Progenitor cell of endocrine pancreas (in vitro differentiated cells): ENCODE measurements around the gene NACC2. TPM values are rescaled to one million over a fixed set of nuclear protein-coding genes. Genes with fewer than 3 reads are reported as not detected.

ENCODE experiments used
- DNase-seq: peaks from one replicate; pipeline ENCODE4 v3.0.0; 2021; ENCODE audit warnings: low spot score; ENCODE audit not compliant: unreplicated experiment
- H3K27ac Mint-ChIP-seq: 2 replicates; pipeline ENCODE4 v1.8.0; 2021; ENCODE audit warnings: mild to moderate bottlenecking, moderate library complexity, mixed read lengths
- H3K27me3 Mint-ChIP-seq: 2 replicates; pipeline ENCODE4 v1.8.0; 2021; ENCODE audit warnings: mixed read lengths
- H3K36me3 Mint-ChIP-seq: 2 replicates; pipeline ENCODE4 v1.8.0; 2022; ENCODE audit warnings: mixed read lengths; ENCODE audit not compliant: insufficient read depth
- H3K4me1 Mint-ChIP-seq: 2 replicates; pipeline ENCODE4 v1.8.0; 2021; ENCODE audit warnings: low read depth, mixed read lengths
- H3K4me3 Mint-ChIP-seq: 2 replicates; pipeline ENCODE4 v1.8.0; 2021; ENCODE audit warnings: low read depth, mild to moderate bottlenecking, moderate library complexity, mixed read lengths
- H3K9me3 Mint-ChIP-seq: 2 replicates; pipeline ENCODE4 v1.8.0; 2021; ENCODE audit warnings: low read depth, mixed read lengths
- CTCF ChIP-seq: fragments of 200-600 bp; sonication (generic); IDR thresholded peaks from one replicate; pipeline ENCODE4 v1.5.0; 2021; ENCODE audit warnings: antibody characterized with exemption, mild to moderate bottlenecking; ENCODE audit not compliant: unreplicated experiment
- total RNA-seq: library from RNA; stranded (reverse); gene quantifications from 2 replicates; pipeline ENCODE4 v1.2.1, GENCODE V29; 2021

NACC2 gene
- total RNA-seq, 1 donor from 2014 or later, result 11.6 TPM

- Mint-ChIP-seq H3K27me3 (no peaks in the 10 kb centered on the region), H3K4me1 (peaks cover 14% of the 10 kb centered on the region), H3K36me3 (no peaks in the 10 kb centered on the region), H3K9me3 (no peaks in the 10 kb centered on the region), H3K4me3 (no peak overlapping the region), H3K27ac (no peak overlapping the region)
- TF ChIP-seq CTCF, result no peak
- no peak for DNase-seq
These were observed 84.3 kb downstream of the NACC2 start for GRCh38 chr9:136010615-136011361.

- no peaks in the 10 kb centered on the region for H3K27me3 Mint-ChIP-seq
- no peak overlapping the region for H3K27ac Mint-ChIP-seq
- no peaks in the 10 kb centered on the region for H3K36me3 Mint-ChIP-seq
- TF ChIP-seq CTCF, result no peak
- DNase-seq, result no peak
- no peak overlapping the region for H3K4me3 Mint-ChIP-seq
- H3K4me1 Mint-ChIP-seq, result peaks cover 13% of the 10 kb centered on the region
- no peaks in the 10 kb centered on the region for H3K9me3 Mint-ChIP-seq
These were observed 84.9 kb downstream of the NACC2 start for GRCh38 chr9:136010176-136010575.

- no peaks in the 10 kb centered on the region for H3K36me3 Mint-ChIP-seq
- no peak for TF ChIP-seq CTCF
- no peak overlapping the region for H3K4me3 Mint-ChIP-seq
- H3K9me3 Mint-ChIP-seq, result no peaks in the 10 kb centered on the region
- H3K27me3 Mint-ChIP-seq, result no peaks in the 10 kb centered on the region
- no peak overlapping the region for H3K27ac Mint-ChIP-seq
- H3K4me1 Mint-ChIP-seq, result peaks cover 15% of the 10 kb centered on the region
- DNase-seq, result no peak
These were observed 85.6 kb downstream of the NACC2 start for GRCh38 chr9:136009516-136009915.

GRCh38 chr9:136008693-136008997, 86.4 kb downstream of the NACC2 start:
- H3K4me3 Mint-ChIP-seq, result no peak overlapping the region
- H3K9me3 Mint-ChIP-seq, result no peaks in the 10 kb centered on the region
- no peaks in the 10 kb centered on the region for H3K27me3 Mint-ChIP-seq
- no peak for TF ChIP-seq CTCF
- H3K27ac Mint-ChIP-seq, result no peak overlapping the region
- no peak for DNase-seq
- no peaks in the 10 kb centered on the region for H3K36me3 Mint-ChIP-seq
- H3K4me1 Mint-ChIP-seq, result peaks cover 20% of the 10 kb centered on the region

GRCh38 chr9:136007934-136008692, 87.0 kb downstream of the NACC2 start:
- no peak for DNase-seq
- Mint-ChIP-seq H3K27me3 (no peaks in the 10 kb centered on the region), H3K4me3 (no peak overlapping the region), H3K9me3 (no peaks in the 10 kb centered on the region), H3K36me3 (no peaks in the 10 kb centered on the region), H3K27ac (peak overlapping the region; percentile 34), H3K4me1 (peaks cover 20% of the 10 kb centered on the region)
- TF ChIP-seq CTCF, result no peak
